H1 (cell line): ENCODE measurements around the gene DYNLT3. TPM values are rescaled to one million over a fixed set of nuclear protein-coding genes. Genes with fewer than 3 reads are reported as not detected.

Experiments
- CTCF ChIA-PET: fragments of 300-600 bp; sonication (Branson Sonifier 250); formaldehyde crosslinking; loops from one replicate; lab custom pipeline; 2021; ENCODE audit not compliant: partially characterized antibody; lab: Charles Lee
- POLR2A ChIA-PET: fragments of 300-600 bp; sonication (Branson Sonifier 250); formaldehyde crosslinking; loops from one replicate; lab custom pipeline; 2021; ENCODE audit warnings: inconsistent platforms; ENCODE audit not compliant: partially characterized antibody; lab: Charles Lee
- DNase-seq, 2 experiments: peaks; one replicate each; pipeline versions ENCODE4 v3.0.0 to v3.0.0-alpha.2; 2010 to 2022; ENCODE audit warnings: low spot score in 2 of 2, low read depth in 1 of 2, mixed read lengths in 1 of 2
- FAIRE-seq: peaks from 2 replicates; lab custom pipeline; 2011; peaks lifted over from hg19 to GRCh38; lab: Jason Lieb, UNC
- H2AFZ ChIP-seq: 2 replicates; pipeline ENCODE4 v1.8.1; 2012; ENCODE audit warnings: low read length, inconsistent platforms
- H2AK5ac ChIP-seq: 2 replicates; pipeline ENCODE4 v1.6.1; 2013; ENCODE audit warnings: low read depth, low read length
- H2BK120ac ChIP-seq: replicated peaks from 2 replicates; pipeline ENCODE3; 2013; ENCODE audit warnings: low read depth, low read length, inconsistent platforms
- H2BK12ac ChIP-seq: 2 replicates; pipeline ENCODE4 v1.6.1; 2013; ENCODE audit warnings: low read depth, low read length
- H2BK15ac ChIP-seq: 2 replicates; pipeline ENCODE4 v1.6.1; 2013; ENCODE audit warnings: low read length
- H2BK20ac ChIP-seq: 2 replicates; pipeline ENCODE4 v1.6.1; 2013; ENCODE audit warnings: low read length
- H2BK5ac ChIP-seq: 2 replicates; pipeline ENCODE4 v1.6.1; 2013; ENCODE audit warnings: low read depth, low read length
- H3K14ac ChIP-seq: 2 replicates; pipeline ENCODE4 v1.6.1; 2013; ENCODE audit warnings: inconsistent platforms; ENCODE audit not compliant: insufficient read length
- H3K18ac ChIP-seq: 2 replicates; pipeline ENCODE4 v1.6.1; 2013; ENCODE audit warnings: low read length; ENCODE audit errors: extremely low read depth
- H3K23ac ChIP-seq: 2 replicates; pipeline ENCODE4 v1.6.1; 2013; ENCODE audit warnings: inconsistent platforms; ENCODE audit not compliant: insufficient read length
- H3K23me2 ChIP-seq: 2 replicates; pipeline ENCODE4 v1.6.1; 2013; ENCODE audit warnings: low read depth, low read length
- H3K27ac ChIP-seq: 2 replicates; pipeline ENCODE4 v1.6.1; 2011; ENCODE audit warnings: low read depth, low read length, inconsistent platforms
- H3K27me3 ChIP-seq, 4 experiments: replicated peaks in 1 of 4; 1 replicate in 1 of 4; 2 replicates in 3 of 4; pipeline versions ENCODE4 v1.6.1 to v1.8.1; 2011 to 2013; ENCODE audit warnings: low read length in 3 of 4, mild to moderate bottlenecking in 3 of 4, inconsistent platforms in 2 of 4, mixed read lengths in 2 of 4, moderate library complexity in 1 of 4; ENCODE audit not compliant: control insufficient read depth in 3 of 4, insufficient read depth in 3 of 4; ENCODE audit errors: extremely low read depth in 1 of 4
- H3K36me3 ChIP-seq, 4 experiments: 2 replicates each; pipeline versions ENCODE4 v1.6.1 to v1.8.1; 2011 to 2013; ENCODE audit warnings: mild to moderate bottlenecking in 4 of 4, low read length in 3 of 4, moderate library complexity in 2 of 4, control low read depth in 1 of 4, inconsistent platforms in 1 of 4; ENCODE audit not compliant: insufficient read depth in 4 of 4, control insufficient read depth in 2 of 4
- H3K4ac ChIP-seq: replicated peaks from 2 replicates; pipeline ENCODE3; 2013; ENCODE audit warnings: low read length, low read depth, mixed read lengths, inconsistent platforms; ENCODE audit not compliant: insufficient read length
- H3K4me1 ChIP-seq, 4 experiments: replicated peaks in 1 of 4; 1 replicate in 1 of 4; 2 replicates in 3 of 4; pipeline versions ENCODE4 v1.6.1 to v1.8.1; 2011 to 2013; ENCODE audit warnings: low read length in 3 of 4, inconsistent platforms in 2 of 4, mixed read lengths in 1 of 4; ENCODE audit not compliant: insufficient read depth in 4 of 4, control insufficient read depth in 3 of 4
- H3K4me2 ChIP-seq, 2 experiments: 2 replicates each; pipeline versions ENCODE4 v1.6.1 to v1.8.1; 2011 to 2013; ENCODE audit warnings: low read depth in 2 of 2, low read length in 2 of 2, control low read depth in 1 of 2, inconsistent platforms in 1 of 2, mild to moderate bottlenecking in 1 of 2; ENCODE audit not compliant: insufficient read depth in 1 of 2
- H3K4me3 ChIP-seq, 4 experiments: fragments of 200-600, 300-600 bp in 1 of 4; sonication (generic), shearing (Covaris generic), sonication (Bioruptor Twin) in 1 of 4; 2 replicates each; pipeline versions ENCODE4 v1.5.1 to v1.8.1; 2011 to 2016; ENCODE audit warnings: low read length in 4 of 4, low read depth in 3 of 4, control low read depth in 2 of 4, inconsistent platforms in 2 of 4, mild to moderate bottlenecking in 2 of 4, mixed read lengths in 1 of 4, moderate library complexity in 1 of 4; ENCODE audit not compliant: insufficient read depth in 2 of 4; ENCODE audit errors: extremely low read depth in 1 of 4
- H3K56ac ChIP-seq: replicated peaks from 2 replicates; pipeline ENCODE3; 2013; ENCODE audit warnings: low read depth, mild to moderate bottlenecking, mixed read lengths, low read length, inconsistent platforms; ENCODE audit not compliant: insufficient read length
- H3K79me1 ChIP-seq: 2 replicates; pipeline ENCODE4 v1.6.1; 2013; ENCODE audit warnings: low read depth, low read length, control low read depth
- H3K79me2 ChIP-seq, 2 experiments: 2 replicates each; pipeline versions ENCODE4 v1.6.1 to v1.8.1; 2012 to 2013; ENCODE audit warnings: low read length in 2 of 2, mild to moderate bottlenecking in 2 of 2, inconsistent platforms in 1 of 2; ENCODE audit not compliant: insufficient read depth in 2 of 2, control insufficient read depth in 1 of 2
- H3K9ac ChIP-seq, 4 experiments: replicated peaks in 1 of 4; 1 replicate in 1 of 4; 2 replicates in 3 of 4; pipeline versions ENCODE4 v1.6.1 to v1.8.1; 2011 to 2013; ENCODE audit warnings: low read depth in 3 of 4, low read length in 3 of 4, control low read depth in 2 of 4, mild to moderate bottlenecking in 2 of 4, moderate library complexity in 2 of 4, inconsistent platforms in 1 of 4; ENCODE audit errors: extremely low read depth in 1 of 4
- H3K9me3 ChIP-seq, 2 experiments: 2 replicates each; pipeline versions ENCODE4 v1.6.1 to v1.8.1; 2012 to 2013; ENCODE audit warnings: mild to moderate bottlenecking in 2 of 2, moderate library complexity in 2 of 2, control low read depth in 1 of 2, inconsistent platforms in 1 of 2, low read depth in 1 of 2, low read length in 1 of 2, mixed read lengths in 1 of 2; ENCODE audit not compliant: insufficient read depth in 2 of 2
- H4K20me1 ChIP-seq, 2 experiments: replicated peaks in 1 of 2; 2 replicates each; pipeline versions ENCODE3 to v1.8.1; 2011 to 2013; ENCODE audit warnings: inconsistent platforms in 2 of 2, low read length in 2 of 2, mild to moderate bottlenecking in 1 of 2; ENCODE audit not compliant: insufficient read depth in 2 of 2, control insufficient read depth in 1 of 2
- H4K5ac ChIP-seq: 2 replicates; pipeline ENCODE4 v1.6.1; 2013; ENCODE audit warnings: low read length, low read depth, mixed read lengths, inconsistent platforms; ENCODE audit not compliant: insufficient read length
- H4K8ac ChIP-seq: 2 replicates; pipeline ENCODE4 v1.8.0; 2013; ENCODE audit warnings: mild to moderate bottlenecking, moderate library complexity, low read length, inconsistent platforms; ENCODE audit not compliant: insufficient read depth; ENCODE audit errors: extremely low read depth
- H4K91ac ChIP-seq: replicated peaks from 2 replicates; pipeline ENCODE3; 2013; ENCODE audit warnings: low read length, mixed read lengths, inconsistent platforms; ENCODE audit not compliant: insufficient read length
- CBX5 ChIP-seq: fragments of 300-800, 300-1000 bp; sonication (generic); IDR thresholded peaks from 2 replicates; pipeline ENCODE4 v1.7.1; 2016; ENCODE audit warnings: antibody characterized with exemption, low read length, low read depth
- CEBPB ChIP-seq: IDR thresholded peaks from 2 replicates; pipeline ENCODE4 v1.6.1; 2012; ENCODE audit warnings: low read depth, low read length
- CHD1 ChIP-seq: IDR thresholded peaks from 2 replicates; pipeline ENCODE4 v1.6.1; 2012; ENCODE audit warnings: low read depth, low read length, improper control_type of control experiment
- CHD2 ChIP-seq: IDR thresholded peaks from 2 replicates; pipeline ENCODE4 v1.6.1; 2012; ENCODE audit warnings: low read length, improper control_type of control experiment
- PHF8 ChIP-seq: fragments of 200-600 bp; sonication (generic); conservative IDR thresholded peaks from 2 replicates; pipeline ENCODE4 v1.7.1; 2012; ENCODE audit warnings: low read depth, mild to moderate bottlenecking, inconsistent platforms, low read length, moderate library complexity
- POLR2A ChIP-seq, 2 experiments: IDR thresholded peaks; 1 replicate in 1 of 2; 2 replicates in 1 of 2; pipeline ENCODE4 v1.6.1; 2011; ENCODE audit warnings: low read depth in 2 of 2, low read length in 2 of 2, mild to moderate bottlenecking in 2 of 2; ENCODE audit errors: control extremely low read depth in 1 of 2
- SP2 ChIP-seq: IDR thresholded peaks from 2 replicates; pipeline ENCODE4 v1.6.1; 2012; ENCODE audit warnings: mild to moderate bottlenecking, low read length, inconsistent platforms
- YY1 ChIP-seq: IDR thresholded peaks from 2 replicates; pipeline ENCODE4 v1.6.1; 2011; ENCODE audit warnings: low read depth, mild to moderate bottlenecking, low read length
- WGBS, 2 experiments: shearing (Covaris generic) in 1 of 2; methylation state at CpG; one replicate each; pipeline versions ENCODE4 v1.1.6 to v1.1.7; 2013 to 2015; ENCODE audit warnings: low lambda C conversion rate in 2 of 2, mixed read lengths in 2 of 2, inconsistent platforms in 1 of 2, low coverage in 1 of 2, missing lambda C conversion rate in 1 of 2; ENCODE audit not compliant: insufficient replicate concordance in 2 of 2, insufficient coverage in 1 of 2, insufficient read length in 1 of 2; ENCODE audit errors: extremely low coverage in 1 of 2, missing lambda C conversion rate in 1 of 2; 5-methylcytosine and 5-hydroxymethylcytosine counted together
- polyA plus RNA-seq, 7 experiments: library from polyadenylated mRNA; depleted of rRNA in 3 of 7; stranded (reverse) in 5 of 7; unstranded in 2 of 7; fragments of >200 nt in 5 of 7; fragments of 200-250 nt in 2 of 7; gene quantifications; 1 replicate in 5 of 7; 2 replicates in 1 of 7; 4 replicates in 1 of 7; pipeline versions ENCODE4 v1.2.1 to v1.2.3, GENCODE V29; 2011 to 2013; ENCODE audit warnings: missing spikeins in 2 of 7, mixed read lengths in 2 of 7
- total RNA-seq: library from RNA; stranded (reverse); fragmentation: NEBNext Ultra II Directional; extraction: Animal tissue kit (Norgen Biotek cat#: 25700); gene quantifications from 2 replicates; pipeline ENCODE4 v1.2.1, GENCODE V29; 2021

DYNLT3 gene
- total and polyA plus RNA-seq, 2 of the 8 experiments (the other 6 are each of a cell fraction or from before 2014, with no cell fraction given) = 2.3 to 3.5 TPM

GRCh38 chrX:37887347-37887746, 40.0 kb upstream of the DYNLT3 start:
- CTCF ChIA-PET = no interaction called here

More at GRCh38 chrX:37887347-37887746, 40.0 kb upstream of the DYNLT3 start:
- Histone ChIP-seq H3K9ac (no peak overlapping the region), H2BK15ac (no peak overlapping the region), H3K79me2 (no peaks in the 10 kb centered on the region), H3K79me1 (no peaks in the 10 kb centered on the region), H4K8ac (no peak overlapping the region), H3K56ac (no peak overlapping the region), H2BK120ac (no peak overlapping the region), H4K91ac (no peak overlapping the region), H3K23ac (no peak overlapping the region), H4K20me1 (no peaks in the 10 kb centered on the region), H3K36me3 (no peaks in the 10 kb centered on the region), H2AK5ac (no peak overlapping the region), H3K27ac (no peak overlapping the region), H4K5ac (no peak overlapping the region), H3K9me3 (no peaks in the 10 kb centered on the region), H2BK20ac (no peak overlapping the region), H2BK5ac (no peak overlapping the region), H3K23me2 (no peaks in the 10 kb centered on the region), H3K14ac (no peak overlapping the region), H3K4ac (no peak overlapping the region), H2BK12ac (no peak overlapping the region), H3K18ac (no peak overlapping the region), H3K27me3 (no peaks in the 10 kb centered on the region), H3K4me3 (no peak overlapping the region), H3K4me1 (no peaks in the 10 kb centered on the region), H3K4me2 (no peak overlapping the region), H2AFZ (no peak overlapping the region; the same call in 1 of the 2 replicates)
- FAIRE-seq (no peak), DNase-seq (no peak)
- WGBS, 2 experiments = 100% methylated on average over 1 of the region's 1 CpG; no CpG with 5 or more reads in 1 of the 2 experiments
- TF ChIP-seq CEBPB = no peak
- no peak for TF ChIP-seq CBX5
- TF ChIP-seq POLR2A (IDR thresholded peaks at IDR 0.05; ENCODE audit: control extremely low read depth in 1 of 2, low read depth in 2 of 2, low read length in 2 of 2) = no peak
- no peak for TF ChIP-seq YY1
- TF ChIP-seq CHD2 = no peak
- TF ChIP-seq SP2 = no peak
- no peak for TF ChIP-seq CHD1
- TF ChIP-seq PHF8 = no peak
- POLR2A ChIA-PET = no interaction called here
